ENCODE results near the gene MUS81.

MUS81 gene

GRCh38 chr11:65912845-65913244 is 52.6 kb downstream of the MUS81 start:
- DNase-seq (ENCODE audit: low spot score) = no peak

DNA sequence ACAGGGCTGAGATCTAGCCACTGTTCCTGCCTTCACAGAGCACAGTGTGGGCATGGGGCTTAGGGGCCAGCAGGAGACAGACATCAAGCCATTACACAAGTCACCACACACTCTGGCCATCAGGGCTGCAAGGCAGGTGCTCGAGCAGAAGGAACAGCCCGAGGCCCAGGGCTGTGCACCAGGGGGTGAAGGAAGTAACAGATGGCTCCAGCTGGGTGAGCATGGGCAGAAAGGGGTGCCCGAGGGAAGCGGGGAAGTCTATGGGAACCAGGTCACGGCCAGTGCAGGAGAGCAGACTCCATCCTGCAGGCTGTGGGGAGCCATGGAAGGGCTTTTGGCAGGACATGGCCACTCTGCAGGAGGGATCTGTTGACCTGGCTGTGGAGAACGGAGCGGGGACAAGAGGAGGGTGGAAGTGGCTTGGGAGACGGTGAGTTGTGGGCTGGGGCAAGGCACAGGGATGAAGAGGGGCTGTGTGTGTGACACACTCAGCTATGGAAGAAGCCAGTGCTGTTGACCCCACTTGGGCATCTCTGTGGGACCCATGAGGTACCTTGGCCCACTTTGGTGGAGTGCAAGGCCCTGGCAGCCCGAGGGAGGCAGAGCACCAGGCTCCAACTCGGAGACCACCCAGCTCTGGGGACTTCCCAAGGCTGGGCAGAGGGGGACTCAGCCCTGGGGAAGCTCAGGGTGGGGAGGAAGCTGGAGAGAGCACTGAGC is 55.0 kb downstream of the MUS81 start:
- no peak for DNase-seq (ENCODE audit: low spot score)

DNA sequence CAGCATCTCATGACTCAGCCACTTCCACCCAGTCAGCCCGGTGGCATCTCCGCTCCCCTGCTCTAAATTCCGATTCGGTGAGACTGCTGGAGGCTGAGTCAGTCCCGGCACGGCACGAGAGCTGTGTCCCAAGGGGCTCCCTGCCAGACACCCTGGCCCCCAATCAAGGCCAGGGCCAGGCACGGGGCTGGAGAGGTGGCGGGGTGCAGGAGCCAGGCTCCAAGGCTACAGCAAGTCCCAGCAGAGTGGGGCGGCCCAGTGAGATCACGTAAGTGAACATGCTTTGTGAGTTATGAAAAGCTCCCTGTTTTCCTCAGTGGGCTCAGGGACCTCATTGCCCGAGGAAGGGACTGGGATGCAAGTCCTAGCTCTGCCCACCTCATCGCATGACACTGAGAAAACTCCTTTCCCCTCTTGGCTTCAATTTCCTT is 55.6 kb downstream of the MUS81 start:
- no peak for DNase-seq (ENCODE audit: low spot score)
